H1 (cell line): ENCODE results near the gene CSPG5.

Experiments
- ATF2 ChIP-seq: IDR thresholded peaks from 2 replicates; pipeline ENCODE4 v1.6.1; 2012; ENCODE audit warnings: low read length, inconsistent platforms
- BACH1 ChIP-seq: IDR thresholded peaks from 2 replicates; pipeline ENCODE4 v1.6.1; 2012; ENCODE audit warnings: low read length, improper control_type of control experiment
- CREB1 ChIP-seq: IDR thresholded peaks from 2 replicates; pipeline ENCODE4 v1.6.1; 2012; ENCODE audit warnings: inconsistent platforms
- CTCF ChIP-seq, 3 experiments: IDR thresholded peaks; 1 replicate in 2 of 3; 2 replicates in 1 of 3; pipeline versions ENCODE4 v1.5.1 to v1.6.1; 2011; ENCODE audit warnings: low read length in 3 of 3, mild to moderate bottlenecking in 3 of 3, inconsistent platforms in 2 of 3, low read depth in 1 of 3, moderate library complexity in 1 of 3; ENCODE audit not compliant: insufficient read depth in 1 of 3; ENCODE audit errors: control extremely low read depth in 1 of 3
- EP300 ChIP-seq, 2 experiments: IDR thresholded peaks; 1 replicate in 1 of 2; 2 replicates in 1 of 2; pipeline ENCODE4 v1.6.1; 2011 to 2012; ENCODE audit warnings: low read depth in 2 of 2, low read length in 2 of 2, mild to moderate bottlenecking in 2 of 2, borderline replicate concordance in 1 of 2, inconsistent platforms in 1 of 2, moderate library complexity in 1 of 2
- MAX ChIP-seq: IDR thresholded peaks from 2 replicates; pipeline ENCODE4 v1.6.1; 2012; ENCODE audit warnings: inconsistent platforms
- SP1 ChIP-seq: IDR thresholded peaks from 2 replicates; pipeline ENCODE4 v1.6.1; 2011; ENCODE audit warnings: low read depth, low read length

- TF ChIP-seq CTCF (IDR thresholded peaks at IDR 0.05; ENCODE audit: control extremely low read depth in 1 of 3, insufficient read depth in 1 of 3, low read depth in 1 of 3, low read length in 3 of 3) (no peak), MAX (no peak), ATF2 (no peak), CREB1 (no peak), SP1 (no peak), EP300 (IDR thresholded peaks at IDR 0.05; ENCODE audit: borderline replicate concordance in 1 of 2, low read depth in 2 of 2, low read length in 2 of 2) (no peak), BACH1 (no peak)
Observed at GRCh38 chr3:47556351-47556750, 22.3 kb downstream of the CSPG5 start.
